HEK293 (cell line): ENCODE data around the gene HPS6.

ENCODE experiments used
- CTCF ChIA-PET: fragments of 350-600 bp; formaldehyde crosslinking; extraction: SDS; loops from one replicate; lab custom pipeline; 2021; ENCODE audit warnings: antibody characterized with exemption; lab: Yijun Ruan, JAX
- POLR2A ChIA-PET: fragments of 300-600 bp; formaldehyde crosslinking; extraction: SDS; loops from one replicate; lab custom pipeline; 2020; ENCODE audit warnings: antibody characterized with exemption, inconsistent platforms; lab: Yijun Ruan, JAX
- H3K27ac ChIP-seq: fragments of 200-500 bp; sonication (Bioruptor generic); 2 replicates; pipeline ENCODE4 v1.5.1; 2014; ENCODE audit warnings: low read depth, low read length, control low read depth, inconsistent platforms; ENCODE audit errors: extremely low read depth
- H3K36me3 ChIP-seq, 2 experiments: fragments of 200-500 bp in 1 of 2; sonication (Bioruptor generic) in 1 of 2; 1 replicate in 1 of 2; 2 replicates in 1 of 2; pipeline ENCODE4 v1.5.1; 2014 to 2017; ENCODE audit warnings: inconsistent platforms in 2 of 2, low read length in 2 of 2; ENCODE audit not compliant: control insufficient read depth in 2 of 2, insufficient read depth in 1 of 2
- H3K4me1 ChIP-seq: fragments of 200-500 bp; sonication (Bioruptor generic); 2 replicates; pipeline ENCODE4 v1.5.1; 2014; ENCODE audit warnings: mild to moderate bottlenecking, low read length, inconsistent platforms; ENCODE audit not compliant: control insufficient read depth, insufficient read depth
- H3K4me3 ChIP-seq: 2 replicates; pipeline ENCODE4 v1.5.1; 2011; ENCODE audit warnings: low read depth, mild to moderate bottlenecking, control low read depth, low read length, moderate library complexity
- H3K9me3 ChIP-seq: fragments of 200-500 bp; sonication (Bioruptor generic); 2 replicates; pipeline ENCODE4 v1.5.1; 2014; ENCODE audit warnings: low read depth, low read length, inconsistent platforms; ENCODE audit not compliant: control insufficient read depth, insufficient read depth
- BCL11A ChIP-seq: fragments of 450-650 bp; formaldehyde crosslinking; IDR thresholded peaks from 2 replicates; pipeline ENCODE4 v1.5.1; 2016; ENCODE audit warnings: low read depth, missing biosample characterization, missing genetic modification characterization
- GLI4 ChIP-seq: fragments of 450-650 bp; formaldehyde crosslinking; IDR thresholded peaks from 2 replicates; pipeline ENCODE4 v1.5.1; 2016; ENCODE audit warnings: missing biosample characterization, missing genetic modification characterization
- KLF17 ChIP-seq: fragments of 450-650 bp; formaldehyde crosslinking; IDR thresholded peaks from 2 replicates; pipeline ENCODE4 v1.5.1; 2016; ENCODE audit warnings: missing biosample characterization, missing genetic modification characterization
- TSHZ1 ChIP-seq: fragments of 450-650 bp; formaldehyde crosslinking; IDR thresholded peaks from 2 replicates; pipeline ENCODE4 v1.5.1; 2016; ENCODE audit warnings: missing biosample characterization, missing genetic modification characterization, borderline replicate concordance
- YY2 ChIP-seq: fragments of 450-650 bp; formaldehyde crosslinking; IDR thresholded peaks from 2 replicates; pipeline ENCODE4 v1.5.1; 2016; ENCODE audit warnings: missing biosample characterization, missing genetic modification characterization
- ZBTB49 ChIP-seq: fragments of 450-650 bp; formaldehyde crosslinking; IDR thresholded peaks from 2 replicates; pipeline ENCODE4 v1.5.1; 2016; ENCODE audit warnings: missing biosample characterization, missing genetic modification characterization, low read depth
- ZBTB6 ChIP-seq: fragments of 450-650 bp; formaldehyde crosslinking; IDR thresholded peaks from 2 replicates; pipeline ENCODE4 v1.5.1; 2017; ENCODE audit warnings: missing biosample characterization, missing genetic modification characterization
- ZNF18 ChIP-seq: fragments of 450-650 bp; formaldehyde crosslinking; IDR thresholded peaks from 2 replicates; pipeline ENCODE4 v1.5.1; 2016; ENCODE audit warnings: missing biosample characterization, missing genetic modification characterization
- ZNF19 ChIP-seq: fragments of 450-650 bp; formaldehyde crosslinking; IDR thresholded peaks from 2 replicates; pipeline ENCODE4; 2016; ENCODE audit warnings: missing biosample characterization, missing genetic modification characterization, low read depth
- ZNF2 ChIP-seq: fragments of 450-650 bp; formaldehyde crosslinking; IDR thresholded peaks from 2 replicates; pipeline ENCODE4 v1.5.1; 2016; ENCODE audit warnings: missing biosample characterization, missing genetic modification characterization
- ZNF585B ChIP-seq: fragments of 450-650 bp; formaldehyde crosslinking; IDR thresholded peaks from 2 replicates; pipeline ENCODE4 v1.5.1; 2016; ENCODE audit warnings: missing biosample characterization, missing genetic modification characterization
- ZNF600 ChIP-seq: fragments of 450-650 bp; formaldehyde crosslinking; IDR thresholded peaks from 2 replicates; pipeline ENCODE4 v1.5.1; 2016; ENCODE audit warnings: missing biosample characterization, missing genetic modification characterization
- ZNF701 ChIP-seq: fragments of 450-650 bp; formaldehyde crosslinking; IDR thresholded peaks from 2 replicates; pipeline ENCODE4 v1.5.1; 2016; ENCODE audit warnings: missing biosample characterization, missing genetic modification characterization
- ZNF747 ChIP-seq: fragments of 450-650 bp; formaldehyde crosslinking; IDR thresholded peaks from 2 replicates; pipeline ENCODE4 v1.5.1; 2016; ENCODE audit warnings: missing biosample characterization, missing genetic modification characterization
- ZNF791 ChIP-seq: fragments of 450-650 bp; formaldehyde crosslinking; IDR thresholded peaks from 2 replicates; pipeline ENCODE4 v1.5.1; 2016; ENCODE audit warnings: missing biosample characterization, missing genetic modification characterization
- ZNF837 ChIP-seq: fragments of 450-650 bp; formaldehyde crosslinking; IDR thresholded peaks from 2 replicates; pipeline ENCODE4 v1.5.1; 2016; ENCODE audit warnings: missing biosample characterization, missing genetic modification characterization
- ZSCAN16 ChIP-seq: fragments of 450-650 bp; formaldehyde crosslinking; IDR thresholded peaks from 2 replicates; pipeline ENCODE4 v1.5.1; 2016; ENCODE audit warnings: missing biosample characterization, missing genetic modification characterization
- ZSCAN23 ChIP-seq: fragments of 450-650 bp; formaldehyde crosslinking; IDR thresholded peaks from 2 replicates; pipeline ENCODE4 v1.5.1; 2016; ENCODE audit warnings: missing biosample characterization, missing genetic modification characterization
- ZSCAN4 ChIP-seq: fragments of 450-650 bp; formaldehyde crosslinking; IDR thresholded peaks from 2 replicates; pipeline ENCODE4 v1.5.1; 2017; ENCODE audit warnings: missing biosample characterization, missing genetic modification characterization
- ZSCAN5A ChIP-seq: fragments of 450-650 bp; formaldehyde crosslinking; IDR thresholded peaks from 2 replicates; pipeline ENCODE4 v1.5.1; 2016; ENCODE audit warnings: missing biosample characterization, missing genetic modification characterization

Gene HPS6

GRCh38 chr10:102102421-102102820 is 37.3 kb downstream of the HPS6 start:
- ChIA-PET POLR2A (interaction anchor here (0.5 to 4.0 kb wide), 3 partner anchors 9 to 51 kb away, joined by 3 to 26 read pairs (median 7); no protein-coding TSS in a partner anchor), CTCF (interaction anchor here (0.6 to 2.5 kb wide), 4 partner anchors 9 to 57 kb away, joined by 3 to 17 read pairs (median 4); no protein-coding TSS in a partner anchor)
- peaks cover 2 to 7% of the 10 kb centered on the region in 2 experiments for H3K36me3 ChIP-seq
- no peak overlapping the region for H3K4me3 ChIP-seq
- TF ChIP-seq KLF17 (tag by site-specific recombination), result no peak
- TF ChIP-seq ZSCAN4, result no peak
- no peak for TF ChIP-seq ZNF747 (tag by site-specific recombination)
- no peak for TF ChIP-seq ZSCAN23
- no peak for TF ChIP-seq ZNF2 (tag by site-specific recombination)
- no peak for TF ChIP-seq ZBTB49 (tag by site-specific recombination)
- TF ChIP-seq ZNF19 (tag by site-specific recombination), result no peak
- TF ChIP-seq BCL11A (tag by site-specific recombination), result no peak
- no peak for TF ChIP-seq ZNF701 (tag by site-specific recombination)
- TF ChIP-seq ZSCAN16 (tag by site-specific recombination), result no peak
- TF ChIP-seq YY2 (tag by site-specific recombination), result no peak
- TF ChIP-seq ZSCAN5A (tag by site-specific recombination), result no peak
- no peak for TF ChIP-seq ZNF791 (tag by site-specific recombination)
- TF ChIP-seq GLI4, result no peak
- TF ChIP-seq ZNF585B, result no peak
- TF ChIP-seq ZNF600 (tag by site-specific recombination), result no peak
- TF ChIP-seq ZBTB6 (tag by site-specific recombination), result no peak
- no peak for TF ChIP-seq ZNF837
- no peak for TF ChIP-seq ZNF18 (tag by site-specific recombination)
- no peak for TF ChIP-seq TSHZ1
- TF ChIP-seq, all 188 proteins: peak for 0
- Histone ChIP-seq H3K4me1 (no peaks in the 10 kb centered on the region), H3K27ac (no peak overlapping the region), H3K9me3 (no peaks in the 10 kb centered on the region)
